ENCODE data around the gene SLC28A1. TPM values are rescaled to one million over a fixed set of nuclear protein-coding genes. Genes with fewer than 3 reads are reported as not detected.
A peak's percentile ranks its signal among the peaks of the same experiment; 100 is the strongest.

The SLC28A1 gene
- total and polyA plus RNA-seq, 2 experiments from 2014 or later, result 0.24 to 0.45 TPM

GRCh38 chr15:84905016-84905916 is 20.8 kb downstream of the SLC28A1 start:
- Histone ChIP-seq H3K27ac (peak overlapping the region; percentile 89), H3K9me3 (ENCODE audit: low read depth) (no peaks in the 10 kb centered on the region), H3K27me3 (no peaks in the 10 kb centered on the region), H3K4me1 (ENCODE audit: low read depth) (peaks cover 17% of the 10 kb centered on the region), H3K4me3 (no peak overlapping the region), H3K36me3 (no peaks in the 10 kb centered on the region)
- no peak for TF ChIP-seq CTCF (IDR thresholded peaks at IDR 0.05; ENCODE audit: low read depth, low read length)
- no peak for DNase-seq (ENCODE audit: low read depth in 1 of 2, low spot score in 1 of 2)

- no peak overlapping the region for H3K4me3 ChIP-seq
- H3K27me3 ChIP-seq, result no peaks in the 10 kb centered on the region
- peaks cover 17% of the 10 kb centered on the region for H3K4me1 ChIP-seq (ENCODE audit: low read depth)
- no peak overlapping the region for H3K27ac ChIP-seq
- no peak for DNase-seq (ENCODE audit: low read depth in 1 of 2, low spot score in 1 of 2)
- H3K9me3 ChIP-seq (ENCODE audit: low read depth), result no peaks in the 10 kb centered on the region
- no peaks in the 10 kb centered on the region for H3K36me3 ChIP-seq
- TF ChIP-seq CTCF (IDR thresholded peaks at IDR 0.05; ENCODE audit: low read depth, low read length), result no peak
Observed at GRCh38 chr15:84907731-84908130, 23.3 kb downstream of the SLC28A1 start.

- Histone ChIP-seq H3K27me3 (no peaks in the 10 kb centered on the region), H3K27ac (no peak overlapping the region), H3K4me3 (no peak overlapping the region), H3K4me1 (ENCODE audit: low read depth) (peaks cover 17% of the 10 kb centered on the region), H3K36me3 (no peaks in the 10 kb centered on the region), H3K9me3 (ENCODE audit: low read depth) (no peaks in the 10 kb centered on the region)
- DNase-seq (ENCODE audit: low read depth in 1 of 2, low spot score in 1 of 2), result no peak
- TF ChIP-seq CTCF (IDR thresholded peaks at IDR 0.05; ENCODE audit: low read depth, low read length), result no peak
Observed at GRCh38 chr15:84908564-84908963, 24.1 kb downstream of the SLC28A1 start.

GRCh38 chr15:84909029-84909428 is 24.6 kb downstream of the SLC28A1 start:
- no peak overlapping the region for H3K4me3 ChIP-seq
- no peak for TF ChIP-seq CTCF (IDR thresholded peaks at IDR 0.05; ENCODE audit: low read depth, low read length)
- DNase-seq (ENCODE audit: low read depth in 1 of 2, low spot score in 1 of 2), result no peak
- no peaks in the 10 kb centered on the region for H3K9me3 ChIP-seq (ENCODE audit: low read depth)
- H3K27ac ChIP-seq, result no peak overlapping the region
- no peaks in the 10 kb centered on the region for H3K27me3 ChIP-seq
- H3K36me3 ChIP-seq, result no peaks in the 10 kb centered on the region
- H3K4me1 ChIP-seq (ENCODE audit: low read depth), result peaks cover 13% of the 10 kb centered on the region

GRCh38 chr15:84909782-84910181 is 25.3 kb downstream of the SLC28A1 start:
- Histone ChIP-seq H3K27ac (no peak overlapping the region), H3K27me3 (no peaks in the 10 kb centered on the region), H3K36me3 (no peaks in the 10 kb centered on the region), H3K4me1 (ENCODE audit: low read depth) (peaks cover 12% of the 10 kb centered on the region), H3K9me3 (ENCODE audit: low read depth) (no peaks in the 10 kb centered on the region), H3K4me3 (no peak overlapping the region)
- no peak for DNase-seq (ENCODE audit: low read depth in 1 of 2, low spot score in 1 of 2)
- no peak for TF ChIP-seq CTCF (IDR thresholded peaks at IDR 0.05; ENCODE audit: low read depth, low read length)

All from cardiac muscle cell (in vitro differentiated cells and primary cell).